OCI-M1 (cell line): ENCODE results near the gene LFNG.

ENCODE experiments used
- DNase-seq: peaks from one replicate; lab custom pipeline; 2025; lab: John Stamatoyannopoulos, UW

LFNG gene

DNA sequence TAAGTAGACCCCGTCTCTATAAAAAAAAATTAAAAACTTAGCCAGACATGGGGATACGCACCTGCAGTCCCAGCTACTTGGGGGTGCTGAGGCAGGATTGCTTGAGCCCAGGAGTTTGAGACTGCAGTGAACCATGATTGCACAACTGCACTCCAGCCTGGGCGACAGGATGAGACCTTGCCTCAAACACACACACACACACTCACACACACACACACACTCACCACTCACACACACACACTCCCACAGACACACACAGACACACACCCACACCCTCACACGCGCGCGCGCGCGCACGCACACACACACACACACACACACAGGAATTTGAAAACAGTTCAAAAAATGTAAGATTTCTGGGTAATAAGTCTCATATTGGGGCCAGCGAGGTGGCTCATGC lies 34.7 kb upstream of the LFNG start:
- DNase-seq, result no peak

DNA sequence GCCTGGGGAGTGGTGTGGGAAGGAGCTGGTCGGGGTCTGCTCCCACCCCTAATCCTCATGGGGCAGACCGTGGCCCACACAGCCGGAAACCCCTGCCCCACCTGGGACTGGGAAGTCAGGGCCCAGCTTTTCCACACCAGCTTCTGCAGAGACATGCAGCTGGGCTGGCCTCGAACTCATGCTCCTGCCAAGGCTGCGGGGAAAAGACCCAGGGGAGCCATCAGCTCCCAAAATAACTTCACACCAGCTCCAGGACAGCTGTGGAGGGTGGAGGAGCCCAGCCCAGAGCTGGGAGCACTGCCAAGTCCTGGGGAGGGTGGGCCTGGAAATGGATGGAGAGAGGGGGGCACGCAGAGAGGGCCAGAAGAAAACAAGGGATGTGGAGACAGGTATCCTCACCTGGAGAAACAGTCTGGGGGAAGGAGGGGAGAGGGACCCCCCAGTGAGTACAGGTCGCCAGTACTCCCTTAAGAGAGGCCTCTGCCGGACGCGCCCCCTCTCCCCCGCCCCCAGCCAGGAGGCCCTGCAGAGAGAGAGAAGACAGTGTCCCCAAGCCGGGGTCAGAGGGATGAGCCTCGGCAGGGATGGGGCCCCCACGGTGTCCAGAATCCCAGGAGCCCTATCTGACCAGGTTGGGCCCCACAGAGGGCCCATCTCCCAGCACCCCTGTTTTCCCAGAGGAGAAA lies 31.8 kb upstream of the LFNG start:
- DNase-seq, result no peak

DNA sequence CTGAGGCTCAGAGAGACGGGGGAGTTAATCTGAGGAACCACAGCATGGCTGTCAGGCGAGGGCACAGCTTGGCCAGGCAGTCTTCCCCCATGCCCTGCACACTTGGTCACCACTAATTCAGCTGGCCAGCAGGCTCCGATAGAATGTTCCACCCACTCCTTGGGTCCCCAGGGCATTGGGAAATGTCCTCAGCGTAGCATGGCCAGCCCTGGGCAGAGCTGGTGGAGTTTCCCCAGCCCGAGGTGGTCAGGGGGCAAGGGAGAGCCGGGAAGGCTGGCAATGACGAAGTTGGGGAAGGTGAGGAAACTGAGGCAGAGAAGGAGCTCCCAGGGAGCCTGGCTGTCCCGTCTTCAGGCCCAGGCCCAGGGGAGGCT lies 31.3 kb upstream of the LFNG start:
- no peak for DNase-seq

DNA sequence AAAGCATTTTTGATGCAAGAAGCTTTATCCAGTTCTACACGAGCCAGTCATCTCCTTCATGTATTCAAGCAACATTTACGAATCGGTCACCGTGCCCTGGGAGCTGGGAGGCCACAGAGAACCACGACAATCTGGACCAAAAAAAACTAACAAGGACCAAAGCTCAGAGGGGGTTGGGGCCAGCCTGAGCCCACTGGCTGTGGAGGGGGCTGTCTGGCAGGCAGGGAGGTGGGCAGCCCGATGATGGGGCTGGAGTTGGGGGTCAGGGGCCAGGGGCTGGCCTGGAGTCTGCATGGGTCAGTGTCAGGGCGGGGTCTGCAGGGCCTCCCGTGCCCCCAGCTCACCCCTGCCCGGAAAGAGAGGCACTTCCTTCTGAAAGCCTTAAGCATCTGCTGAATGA lies 30.9 kb upstream of the LFNG start:
- DNase-seq, result no peak

DNA sequence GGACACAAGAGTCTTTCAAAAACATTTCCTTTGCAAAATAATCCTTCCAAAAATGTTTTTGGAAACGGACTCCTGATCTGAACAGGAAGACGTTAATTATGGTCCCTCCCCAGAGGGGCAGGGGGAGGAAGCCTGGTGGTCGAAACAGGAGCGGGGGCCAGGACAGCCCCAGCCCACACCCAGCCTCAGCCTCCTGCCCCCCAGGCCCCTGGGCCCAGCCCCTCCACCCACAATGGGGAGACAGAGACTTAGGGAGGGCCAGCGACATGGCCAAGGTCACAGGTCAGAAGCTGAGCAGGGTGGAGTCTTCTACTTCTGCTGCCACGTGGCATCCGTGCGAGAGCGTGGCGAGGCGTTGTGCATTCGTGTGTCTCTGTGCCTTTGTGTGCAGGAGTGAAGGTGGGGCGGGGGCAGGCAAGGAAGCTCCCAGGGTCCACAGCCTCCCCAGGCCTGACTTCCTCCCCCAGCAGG lies 29.4 kb upstream of the LFNG start:
- DNase-seq, result no peak

DNA sequence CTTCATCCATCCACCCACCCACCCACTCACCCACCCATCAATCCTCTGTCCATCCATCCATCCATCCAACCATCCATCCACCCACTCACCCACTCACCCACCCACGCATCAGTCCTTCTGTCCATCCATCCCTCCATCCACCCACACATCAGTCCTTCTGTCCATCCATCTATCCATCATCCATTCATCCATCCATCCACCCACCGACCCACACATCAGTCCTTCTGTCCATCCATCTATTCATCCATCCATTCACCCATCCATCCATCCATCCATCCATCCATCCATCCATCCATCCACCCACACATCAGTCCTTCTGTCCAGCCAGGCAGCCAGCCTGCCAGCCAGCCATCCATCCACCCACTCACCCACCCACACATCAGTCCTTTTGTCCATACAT lies 27.5 kb upstream of the LFNG start:
- DNase-seq, result no peak

DNA sequence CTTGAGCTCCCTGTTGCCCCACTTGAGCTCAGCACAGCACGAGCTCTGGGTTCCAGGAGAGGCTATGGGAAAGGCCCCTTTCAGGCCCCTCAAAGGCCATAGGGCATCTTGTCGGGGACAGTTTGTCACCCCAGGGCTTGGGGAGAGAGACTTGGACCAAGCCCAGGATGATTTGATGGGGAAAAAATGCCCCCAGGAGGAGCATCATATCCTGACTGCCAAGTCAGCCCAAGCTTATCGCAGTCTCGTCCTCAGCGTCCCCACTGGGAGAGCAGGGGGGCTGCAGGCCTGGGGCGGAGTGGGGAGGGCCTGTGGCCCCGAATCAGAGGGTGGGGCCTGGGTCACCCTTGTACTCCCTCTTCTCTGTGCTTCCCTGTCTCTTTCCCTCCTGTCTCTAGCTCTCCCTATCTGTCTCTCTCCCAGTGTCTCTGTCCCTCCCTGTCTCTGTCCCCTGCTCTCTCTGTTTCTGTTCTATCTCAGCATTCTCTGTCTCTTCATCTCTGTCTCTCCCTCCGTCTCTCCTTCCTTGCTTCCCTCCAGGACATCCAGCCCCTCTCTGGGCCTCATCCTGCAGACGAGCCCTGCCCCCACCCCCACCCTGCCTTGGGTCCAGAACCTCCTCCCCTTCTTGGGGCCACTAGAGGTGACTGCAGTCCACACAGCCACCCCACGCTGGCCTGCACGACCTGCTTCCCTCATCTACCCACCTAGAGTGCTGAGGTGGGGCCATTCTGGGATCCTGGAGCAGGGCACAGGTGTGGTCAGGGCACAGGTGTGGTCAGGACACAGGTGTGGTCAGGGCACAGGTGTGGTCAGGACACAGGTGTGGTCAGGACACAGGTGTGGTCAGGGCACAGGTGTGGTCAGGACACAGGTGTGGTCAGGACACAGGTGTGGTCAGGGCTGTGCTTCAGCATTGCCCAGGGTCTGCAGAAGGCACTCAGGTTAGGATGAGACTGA lies 26.1 kb upstream of the LFNG start:
- no peak for DNase-seq

DNA sequence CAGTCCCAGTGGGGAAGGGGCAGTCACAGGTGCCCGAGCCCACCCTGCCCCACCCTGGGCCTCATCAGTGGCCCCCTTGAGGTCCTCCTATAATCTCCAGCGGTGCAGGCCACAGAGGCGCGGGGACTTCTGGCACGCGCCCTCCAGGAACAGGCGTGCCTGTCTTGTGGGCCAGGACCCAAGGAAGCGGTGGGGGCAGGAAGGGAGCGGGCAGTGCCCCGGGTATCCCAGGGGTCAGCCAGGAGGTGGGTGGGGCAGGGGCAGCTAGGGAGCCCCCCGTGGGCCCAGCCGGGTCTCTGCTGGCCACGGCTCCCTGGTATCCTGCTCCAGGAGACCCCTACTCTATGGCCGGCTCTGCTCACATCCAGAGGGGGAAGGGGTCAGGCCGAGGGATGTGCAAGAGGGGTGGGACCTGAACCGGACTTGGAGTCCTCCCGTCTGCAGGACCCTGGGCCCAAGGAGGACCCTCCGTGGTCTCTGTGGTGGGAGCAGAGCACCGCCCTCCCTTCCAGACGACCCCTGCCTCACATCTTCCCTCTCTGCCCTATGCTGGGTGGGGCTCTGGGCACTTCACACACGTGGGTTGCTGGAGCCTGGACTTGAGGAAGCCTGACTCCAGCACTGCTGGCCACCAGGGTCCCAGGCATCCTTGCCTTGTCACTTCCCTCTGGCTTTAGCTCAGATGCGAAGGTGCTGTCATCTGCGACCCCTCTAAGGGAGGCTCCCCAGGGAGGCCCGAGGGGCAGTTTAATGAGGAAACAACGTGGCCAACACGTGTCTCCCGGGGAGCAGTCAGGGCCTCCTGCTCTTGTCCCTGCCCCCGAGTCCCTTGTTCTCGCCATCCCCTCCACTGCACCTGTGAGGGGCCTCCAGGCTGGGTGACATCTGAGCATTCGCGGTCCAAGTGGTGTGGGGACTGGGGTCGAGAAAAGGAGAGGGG lies 25.1 kb upstream of the LFNG start:
- no peak for DNase-seq

DNA sequence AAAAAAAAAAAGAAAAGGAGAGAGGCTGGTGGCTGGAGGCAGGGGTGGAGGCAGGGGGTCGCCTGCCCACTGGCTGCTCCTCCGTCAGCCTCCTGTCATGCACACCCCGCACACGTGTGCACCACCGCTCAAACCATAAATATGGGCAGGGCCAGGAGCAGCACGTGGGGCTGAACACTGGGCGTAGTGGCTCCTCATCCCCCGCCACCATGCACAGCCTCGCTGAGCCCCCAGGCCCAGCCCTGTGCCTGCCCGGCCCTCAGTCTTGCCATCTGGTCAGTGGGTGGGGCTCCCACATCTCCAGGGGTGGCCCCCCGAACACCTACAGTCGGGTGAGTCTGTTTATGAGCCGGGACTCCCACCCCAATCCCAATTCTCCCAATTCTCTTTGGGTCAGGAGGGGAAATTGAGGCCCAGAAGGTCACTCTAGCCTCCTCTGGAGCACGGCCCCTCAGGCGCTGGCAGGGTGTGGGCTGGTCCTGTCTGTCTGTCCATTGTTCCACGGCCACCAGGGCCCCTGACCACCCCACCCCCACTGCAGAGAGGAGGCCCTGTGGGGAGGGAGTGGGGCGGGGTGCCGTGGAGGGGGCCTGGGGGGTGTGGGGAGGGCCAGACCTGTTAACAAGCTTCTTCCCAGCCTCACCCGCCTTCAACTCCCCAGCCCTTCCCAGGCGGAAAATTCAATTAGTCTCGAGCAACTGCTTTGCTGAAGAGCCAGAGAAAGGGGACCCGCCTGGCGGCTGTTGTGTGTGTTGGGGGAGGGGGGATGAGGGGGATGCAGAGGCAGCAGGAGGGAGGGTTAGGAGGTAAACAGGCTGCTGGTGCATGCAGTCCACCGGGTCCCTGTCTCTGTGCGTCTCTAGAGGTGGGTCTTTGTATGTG lies 23.9 kb upstream of the LFNG start:
- no peak for DNase-seq

DNA sequence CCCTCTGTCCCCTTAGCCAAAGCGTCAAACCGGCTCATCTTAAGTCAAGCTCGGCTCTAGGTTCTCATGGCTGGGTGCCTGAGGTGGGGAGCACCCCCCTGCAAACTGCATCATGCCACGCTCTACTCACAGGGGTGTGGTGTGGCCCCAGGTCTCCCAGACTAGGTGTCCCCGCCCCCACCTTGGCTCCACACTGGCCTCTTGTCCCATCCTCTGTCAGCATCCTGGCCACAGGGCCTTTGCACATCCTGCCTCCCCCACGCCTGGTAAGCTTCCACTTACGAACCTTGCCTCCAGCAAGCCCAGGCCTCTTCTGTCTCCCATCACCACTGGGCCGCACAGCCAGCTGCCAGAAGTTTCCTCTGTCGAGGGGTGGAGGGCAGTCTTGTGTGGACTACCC lies 23.2 kb upstream of the LFNG start:
- DNase-seq, result no peak

DNA sequence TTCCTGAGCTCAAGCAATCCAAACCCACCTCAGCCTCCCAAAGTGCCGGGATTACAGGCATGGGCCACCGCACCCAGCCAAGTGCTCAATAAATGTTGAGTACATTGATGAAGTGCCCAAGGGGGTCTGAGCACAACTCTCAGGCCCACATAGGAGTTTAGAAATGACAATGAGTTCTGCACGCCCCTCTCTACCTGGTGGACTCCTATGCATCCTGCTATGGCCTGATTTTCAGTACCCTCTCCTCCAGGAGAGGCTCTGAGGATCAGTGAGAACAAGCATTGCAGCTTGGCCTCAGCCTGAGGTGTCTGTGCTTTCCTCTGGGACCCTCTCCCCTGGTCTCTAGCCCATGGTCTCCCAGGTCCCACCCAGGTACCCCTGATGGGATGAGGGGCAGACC lies 22.5 kb upstream of the LFNG start:
- no peak for DNase-seq

DNA sequence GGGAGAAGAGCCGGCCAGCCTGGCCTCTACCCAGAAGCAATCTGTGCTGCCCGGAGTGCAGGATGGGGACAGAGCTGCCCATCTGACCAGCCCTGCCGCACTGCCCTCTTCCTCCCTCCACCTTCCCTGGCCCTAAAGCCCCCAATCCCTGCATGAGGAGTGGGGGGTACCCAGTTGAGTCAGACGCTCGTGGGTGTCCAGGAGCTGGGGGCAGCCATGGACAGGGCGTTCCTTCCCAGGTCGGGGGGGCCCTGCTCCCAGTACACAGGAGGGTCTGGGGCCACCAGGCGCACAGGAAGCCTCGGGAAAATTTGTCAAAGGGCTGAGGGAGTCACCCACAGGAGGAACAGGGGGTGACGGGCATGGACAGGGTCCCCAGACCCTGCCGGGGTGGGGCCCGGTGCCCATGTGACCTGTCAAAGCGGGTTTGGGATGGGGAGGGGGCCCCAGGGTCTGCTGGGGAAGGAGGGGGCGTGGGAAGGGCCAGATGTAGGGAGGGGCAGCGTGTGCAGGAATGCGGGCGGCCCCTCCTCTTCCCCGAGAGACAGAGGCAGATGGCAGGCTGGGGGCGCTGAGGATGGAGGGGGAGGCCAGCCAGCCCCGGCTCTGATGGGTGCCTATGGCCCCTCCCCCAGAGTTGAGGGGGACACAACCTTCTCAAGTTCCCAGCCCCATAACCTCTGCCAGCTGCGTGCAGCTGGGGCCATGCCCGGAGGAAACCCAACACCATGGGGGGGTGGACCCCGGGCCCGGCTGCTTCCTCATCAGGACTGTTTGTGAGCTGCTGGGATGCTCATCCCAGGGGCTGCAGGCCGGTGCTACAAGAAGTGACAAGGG lies 21.9 kb upstream of the LFNG start:
- no peak for DNase-seq

DNA sequence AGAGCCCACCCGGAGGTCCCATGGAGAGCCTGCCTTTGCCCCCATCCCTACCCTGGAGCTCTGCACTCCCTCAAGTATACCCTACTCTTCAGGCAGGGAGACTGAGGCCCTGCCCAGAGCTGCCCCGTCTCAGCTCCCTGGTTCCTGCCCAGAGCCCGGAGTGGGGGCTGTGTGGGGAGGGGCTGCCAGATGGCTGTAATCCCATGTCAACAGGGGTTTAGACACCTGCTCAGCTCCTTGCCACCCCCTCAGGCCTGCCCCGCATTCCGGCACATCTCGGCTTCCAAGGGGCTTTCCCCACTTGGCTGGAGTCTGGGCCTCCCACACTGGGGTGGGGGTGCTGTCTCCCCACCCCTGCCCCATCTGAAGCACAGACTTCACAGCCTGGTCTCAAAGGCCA lies 20.9 kb upstream of the LFNG start:
- no peak for DNase-seq

DNA sequence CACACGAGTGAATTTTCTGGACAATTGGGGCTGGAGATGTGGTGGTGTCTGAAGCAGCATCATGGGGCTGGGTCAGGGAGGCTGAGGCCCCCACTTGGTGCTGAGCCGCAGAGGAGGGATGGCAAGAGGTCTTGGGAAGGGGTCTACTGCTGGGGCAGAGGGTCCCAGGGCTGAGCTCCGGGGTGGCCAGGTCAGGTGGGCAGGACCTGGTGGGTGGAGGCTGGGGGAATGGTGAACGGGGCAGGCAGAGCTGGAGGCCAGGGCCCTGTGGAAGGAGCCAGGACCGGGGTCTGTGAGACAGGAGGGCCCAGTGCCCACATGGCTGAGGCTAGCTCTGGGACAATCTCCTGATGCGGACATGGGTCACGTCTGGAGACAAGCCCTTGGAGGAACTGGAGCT lies 20.4 kb upstream of the LFNG start:
- no peak for DNase-seq

DNA sequence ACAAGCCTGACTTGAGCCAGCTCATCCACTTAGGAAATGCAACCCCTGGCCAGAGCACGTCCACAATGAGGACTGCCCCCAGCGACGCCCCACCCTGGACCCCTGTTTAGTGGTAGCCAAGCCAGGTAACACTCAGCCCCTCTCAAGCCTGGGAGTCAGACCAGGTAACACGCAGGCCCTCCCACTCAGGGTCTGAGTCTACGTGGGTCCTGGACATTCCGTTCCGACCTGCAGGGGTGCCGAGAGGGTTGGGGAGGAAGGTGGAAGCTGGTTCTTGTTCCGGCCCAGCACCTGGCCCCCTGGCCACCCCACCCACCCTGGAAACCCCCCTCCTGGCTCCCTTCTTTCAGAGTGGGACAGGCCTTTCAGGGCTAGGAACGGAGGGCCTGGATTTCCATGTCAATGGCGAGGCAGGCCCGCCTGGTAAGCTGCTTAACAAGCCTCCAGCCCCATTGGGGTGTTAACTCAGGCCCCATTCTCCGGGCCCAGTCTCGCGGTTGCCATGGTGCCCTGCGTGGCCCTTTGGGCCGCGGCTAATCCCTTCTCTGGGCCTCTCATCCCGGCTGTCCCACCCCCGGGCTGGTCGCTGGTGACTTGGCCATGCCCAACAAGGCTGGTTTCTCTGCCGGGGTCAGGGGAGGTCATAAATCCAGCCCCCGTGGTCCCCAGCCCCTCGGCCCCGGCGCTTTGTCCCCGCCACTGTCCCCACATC lies 19.7 kb upstream of the LFNG start:
- no peak for DNase-seq

DNA sequence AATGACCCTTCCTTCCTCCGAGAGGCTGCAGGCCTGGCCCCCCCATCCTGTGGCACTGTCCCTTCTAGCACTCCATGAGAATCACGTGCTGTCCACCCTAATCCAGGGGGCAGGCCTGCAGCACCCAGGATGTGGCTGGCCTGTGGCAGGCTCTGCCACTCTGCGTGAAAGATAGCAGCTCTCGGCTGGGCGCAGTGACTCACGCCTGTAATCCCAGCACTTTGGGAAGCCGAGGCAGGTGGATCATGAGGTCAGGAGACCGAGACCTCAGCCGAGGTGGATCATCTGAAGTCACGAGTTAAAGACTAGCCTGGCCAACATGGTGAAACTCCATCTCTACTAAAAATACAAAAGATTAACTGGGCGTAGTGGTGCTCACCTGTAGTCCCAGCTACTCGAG lies 18.9 kb upstream of the LFNG start:
- no peak for DNase-seq

DNA sequence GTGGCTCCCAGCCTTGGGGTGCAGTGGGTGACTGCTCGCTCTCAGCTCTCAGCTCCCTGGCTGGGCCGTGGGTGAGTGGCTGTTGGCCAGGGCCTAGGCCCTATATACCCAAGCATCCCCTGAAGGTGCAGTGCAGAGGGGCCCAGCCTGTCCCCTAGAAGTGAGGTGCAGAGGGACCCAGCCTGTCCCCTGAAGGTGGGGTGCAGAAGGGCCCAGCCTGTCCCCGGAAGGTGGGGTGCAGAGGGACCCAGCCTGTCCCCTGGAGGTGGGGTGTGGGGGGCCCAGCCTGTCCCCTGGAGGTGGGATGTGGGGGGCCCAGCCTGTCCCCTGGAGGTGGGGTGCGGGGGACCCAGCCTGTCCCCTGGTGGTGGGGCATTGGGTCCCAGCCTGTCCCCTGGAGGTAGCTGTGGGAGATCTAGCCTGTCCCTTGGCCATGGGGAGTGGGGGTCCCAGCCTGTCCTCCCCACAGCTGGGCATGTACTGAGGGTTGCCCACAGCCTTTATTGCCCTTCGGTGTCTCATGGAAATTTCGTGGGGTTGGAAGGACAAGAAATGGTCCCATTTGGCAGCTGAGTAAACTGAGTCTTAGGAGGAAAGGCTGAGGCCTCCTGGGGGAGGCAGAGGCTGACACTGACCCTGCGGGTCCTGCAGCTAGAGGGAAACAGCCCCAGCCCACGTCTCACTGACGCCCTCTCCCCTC lies 17.5 kb upstream of the LFNG start:
- no peak for DNase-seq

DNA sequence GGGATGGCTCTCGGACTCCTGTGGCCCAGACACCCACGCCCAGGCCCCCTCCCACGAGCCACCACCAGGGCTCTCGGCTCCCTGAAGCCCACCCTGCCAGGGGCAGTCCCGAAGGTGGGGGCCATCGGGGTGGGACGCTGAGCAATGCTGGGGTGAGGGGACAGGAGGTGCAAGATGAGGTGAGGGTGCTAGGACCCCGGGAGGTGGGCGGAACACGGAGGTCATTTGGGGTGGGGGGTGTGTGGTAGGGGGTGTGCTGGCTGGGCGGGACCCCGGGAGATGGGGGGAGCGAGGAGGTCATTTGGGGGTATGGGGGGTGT lies 17.0 kb upstream of the LFNG start:
- no peak for DNase-seq
